Activated CD4-positive, alpha-beta T cell treated with anti-CD3 and anti-CD28 coated beads, Interleukin-2, Interleukin-6, amounts not matched to agents 100 ng/mL and 50 ng/mL, durations not matched to agents 16 hours and 8 hours (primary cell): ENCODE results near the gene DAZAP2.
"Not testable (repeated sequence)": the region's sequence is repeated elsewhere in the genome, so short reads cannot be mapped to it uniquely, and the experiment has no call there.

Experiments used
- DNase-seq: peaks from one replicate; pipeline ENCODE4 v3.0.0-alpha.2; 2020

DAZAP2 gene

GRCh38 chr12:51253276-51253675, 14.7 kb downstream of the DAZAP2 start:
- DNase-seq: no peak

- DNase-seq: no peak
Measured at GRCh38 chr12:51254536-51254935, 15.9 kb downstream of the DAZAP2 start.

GRCh38 chr12:51259600-51259999, 21.0 kb downstream of the DAZAP2 start:
- not testable (repeated sequence) for DNase-seq

DNA sequence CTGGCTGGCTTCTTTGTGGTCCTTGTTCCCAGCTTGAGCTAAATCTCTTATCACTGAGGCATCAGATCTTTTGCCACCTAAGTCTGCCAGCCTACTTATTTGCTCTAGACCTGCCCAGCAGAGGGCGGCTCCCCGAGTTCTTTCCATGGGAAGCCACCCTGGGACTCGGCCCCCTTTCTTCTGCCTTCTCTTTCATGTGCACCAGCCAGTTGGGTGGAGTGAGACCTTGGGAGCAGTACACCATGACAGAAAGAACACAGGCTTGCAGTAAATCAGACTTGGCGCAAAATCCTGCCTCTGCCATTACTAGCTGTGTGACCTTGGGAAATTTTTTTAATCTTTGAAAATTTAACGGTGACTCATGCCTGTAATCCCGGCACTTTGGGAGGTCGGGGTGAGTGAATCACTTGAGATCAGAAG, 24.1 kb downstream of the DAZAP2 start:
- DNase-seq: no peak

GRCh38 chr12:51263341-51263740, 24.7 kb downstream of the DAZAP2 start:
- no peak for DNase-seq

GRCh38 chr12:51264297-51264696, 25.7 kb downstream of the DAZAP2 start:
- DNase-seq: no peak

DNA sequence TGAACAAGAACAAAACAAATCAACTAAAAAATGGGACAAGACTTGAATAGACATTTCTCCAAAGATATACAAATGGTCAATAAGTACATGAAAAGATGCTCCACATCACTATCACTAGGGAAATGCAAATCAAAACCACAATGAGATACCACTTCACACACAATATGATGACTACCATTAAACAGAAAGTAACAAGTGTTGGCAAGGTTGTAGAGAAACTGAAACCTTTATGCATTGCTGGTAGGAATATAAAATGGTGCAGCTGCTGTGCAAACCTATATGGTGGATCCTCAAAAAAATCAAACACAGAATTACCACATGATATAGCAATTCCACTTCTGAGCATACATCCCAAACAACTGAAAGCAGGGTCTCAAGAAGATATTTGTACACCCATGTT, 26.4 kb downstream of the DAZAP2 start:
- peak; percentile 28 for DNase-seq

GRCh38 chr12:51269174-51270066, 30.8 kb downstream of the DAZAP2 start:
- DNase-seq: peak; percentile 49

- peak; percentile 42 for DNase-seq
Measured at GRCh38 chr12:51270067-51270950, 31.7 kb downstream of the DAZAP2 start, which contains the start of gene SMAGP. Gene SMAGP (minus strand): TSS chr12:51270415. CDS start chr12:51269278, 1,137 bp downstream.

GRCh38 chr12:51270951-51271518, 32.4 kb downstream of the DAZAP2 start:
- DNase-seq: no peak

GRCh38 chr12:51272810-51273209, 34.2 kb downstream of the DAZAP2 start:
- not testable (repeated sequence) for DNase-seq

DNA sequence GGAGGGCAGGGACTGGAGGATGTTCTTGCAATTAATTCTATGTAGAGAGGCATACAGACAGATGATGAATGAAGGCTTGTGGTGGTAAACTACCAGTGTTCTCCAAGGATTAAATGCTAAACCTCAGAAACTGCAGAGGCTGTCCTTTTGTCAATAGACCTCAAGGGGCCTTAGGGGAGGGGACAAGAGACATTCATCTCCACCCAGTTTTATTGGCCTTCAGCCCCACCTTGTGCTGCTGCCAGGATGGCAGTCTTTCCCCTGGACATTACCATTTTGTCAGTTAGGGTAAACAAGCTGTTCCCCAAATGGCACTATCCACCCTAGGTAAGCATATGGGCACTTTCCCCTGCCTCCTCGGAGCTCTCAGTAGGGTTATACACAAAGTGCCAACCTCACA, 36.5 kb downstream of the DAZAP2 start:
- no peak for DNase-seq

DNA sequence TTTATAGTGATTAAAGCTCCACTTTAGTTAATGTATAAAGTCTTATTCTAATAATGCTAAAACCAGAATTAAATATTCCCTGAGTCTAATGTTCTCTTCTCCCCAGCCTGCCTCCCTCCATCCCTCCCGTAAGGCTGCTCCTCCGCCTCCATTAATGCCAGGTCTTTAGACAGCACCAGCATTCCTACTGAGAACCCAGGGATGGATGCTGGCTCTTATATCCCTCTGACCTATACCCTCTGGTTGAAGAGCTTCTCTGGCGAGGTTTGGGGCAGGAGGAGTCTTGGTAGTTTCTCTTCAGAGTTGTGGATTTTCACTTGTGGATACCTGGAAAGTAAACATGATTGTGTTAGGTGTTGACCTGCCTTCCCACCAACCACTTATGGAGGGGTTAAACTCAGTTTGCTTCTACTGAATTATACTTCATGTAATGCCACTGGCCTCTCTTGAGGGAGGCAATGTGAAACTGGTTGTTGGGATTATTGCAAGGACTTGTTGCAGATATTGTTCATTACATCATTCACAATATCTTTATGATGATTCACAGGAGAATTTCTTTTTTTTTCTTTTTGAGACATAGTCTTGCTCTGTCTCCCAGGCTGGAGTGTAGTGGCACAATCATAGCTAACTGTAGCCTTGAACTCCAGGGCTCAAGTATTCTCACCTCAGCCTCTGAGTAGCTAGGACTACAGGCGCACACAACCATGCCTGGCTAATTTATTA, 42.7 kb downstream of the DAZAP2 start:
- no peak for DNase-seq

GRCh38 chr12:51285843-51286242, 47.2 kb downstream of the DAZAP2 start:
- no peak for DNase-seq

GRCh38 chr12:51291603-51292513, 53.2 kb downstream of the DAZAP2 start:
- DNase-seq: not testable (repeated sequence)
